ENCODE measurements around the gene DTD1. TPM values are rescaled to one million over a fixed set of nuclear protein-coding genes. Genes with fewer than 3 reads are reported as not detected.

The DTD1 gene
- polyA plus RNA-seq, 1 of the 3 experiments (the other 2 are of a cell fraction), result 81.1 TPM

DNA sequence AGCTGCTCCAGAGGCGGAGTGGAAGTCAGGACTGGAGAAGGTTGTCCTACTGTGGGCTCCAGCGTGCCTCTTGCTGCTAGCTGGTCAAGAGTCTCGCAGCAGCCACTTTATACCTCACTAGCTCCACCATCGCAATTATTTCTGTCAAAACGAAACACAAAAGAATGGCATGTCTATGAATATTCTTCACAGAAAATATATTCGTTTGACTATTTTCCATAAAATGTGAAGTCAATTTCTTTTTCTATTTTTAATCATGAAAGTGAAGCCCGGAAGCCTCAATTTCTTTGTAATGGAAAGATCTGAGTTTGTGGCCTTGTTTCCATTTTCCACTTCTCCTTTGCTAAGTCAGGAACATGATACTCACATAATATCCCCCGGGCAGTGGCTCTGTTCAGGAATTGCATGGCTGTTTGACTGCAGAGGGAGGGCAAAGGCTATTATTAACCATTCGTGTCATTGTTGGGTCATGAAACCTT is 51.7 kb downstream of the DTD1 start:
- H3K4me1 ChIP-seq (ENCODE audit: control insufficient read depth in 1 of 2, insufficient read depth in 2 of 2, low read depth in 1 of 2, low read length in 1 of 2), result peaks cover 12 to 13% of the 10 kb centered on the region in 2 experiments; a peak in 3 of 4 replicates
- no peak overlapping the region for H3K4me2 ChIP-seq
- no peak for TF ChIP-seq RCOR1 (IDR thresholded peaks at IDR 0.05; ENCODE audit: low read length)
- TF ChIP-seq GABPA (IDR thresholded peaks at IDR 0.05; ENCODE audit: low read depth), result no peak
- TF ChIP-seq, protein P1, sequence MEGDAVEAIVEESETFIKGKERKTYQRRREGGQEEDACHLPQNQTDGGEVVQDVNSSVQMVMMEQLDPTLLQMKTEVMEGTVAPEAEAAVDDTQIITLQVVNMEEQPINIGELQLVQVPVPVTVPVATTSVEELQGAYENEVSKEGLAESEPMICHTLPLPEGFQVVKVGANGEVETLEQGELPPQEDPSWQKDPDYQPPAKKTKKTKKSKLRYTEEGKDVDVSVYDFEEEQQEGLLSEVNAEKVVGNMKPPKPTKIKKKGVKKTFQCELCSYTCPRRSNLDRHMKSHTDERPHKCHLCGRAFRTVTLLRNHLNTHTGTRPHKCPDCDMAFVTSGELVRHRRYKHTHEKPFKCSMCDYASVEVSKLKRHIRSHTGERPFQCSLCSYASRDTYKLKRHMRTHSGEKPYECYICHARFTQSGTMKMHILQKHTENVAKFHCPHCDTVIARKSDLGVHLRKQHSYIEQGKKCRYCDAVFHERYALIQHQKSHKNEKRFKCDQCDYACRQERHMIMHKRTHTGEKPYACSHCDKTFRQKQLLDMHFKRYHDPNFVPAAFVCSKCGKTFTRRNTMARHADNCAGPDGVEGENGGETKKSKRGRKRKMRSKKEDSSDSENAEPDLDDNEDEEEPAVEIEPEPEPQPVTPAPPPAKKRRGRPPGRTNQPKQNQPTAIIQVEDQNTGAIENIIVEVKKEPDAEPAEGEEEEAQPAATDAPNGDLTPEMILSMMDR (IDR thresholded peaks at IDR 0.05), result no peak
- no peak for TF ChIP-seq FOXM1 (IDR thresholded peaks at IDR 0.05; ENCODE audit: low read depth)
- no peak for TF ChIP-seq NRF1 (IDR thresholded peaks at IDR 0.05; ENCODE audit: low read depth, low read length)
- TF ChIP-seq GATA2 (CRISPR knock-in tag; IDR thresholded peaks at IDR 0.05), result no peak
- TF ChIP-seq FOSL2 (IDR thresholded peaks at IDR 0.05; ENCODE audit: borderline replicate concordance, low read depth), result no peak
- TF ChIP-seq, protein P2, sequence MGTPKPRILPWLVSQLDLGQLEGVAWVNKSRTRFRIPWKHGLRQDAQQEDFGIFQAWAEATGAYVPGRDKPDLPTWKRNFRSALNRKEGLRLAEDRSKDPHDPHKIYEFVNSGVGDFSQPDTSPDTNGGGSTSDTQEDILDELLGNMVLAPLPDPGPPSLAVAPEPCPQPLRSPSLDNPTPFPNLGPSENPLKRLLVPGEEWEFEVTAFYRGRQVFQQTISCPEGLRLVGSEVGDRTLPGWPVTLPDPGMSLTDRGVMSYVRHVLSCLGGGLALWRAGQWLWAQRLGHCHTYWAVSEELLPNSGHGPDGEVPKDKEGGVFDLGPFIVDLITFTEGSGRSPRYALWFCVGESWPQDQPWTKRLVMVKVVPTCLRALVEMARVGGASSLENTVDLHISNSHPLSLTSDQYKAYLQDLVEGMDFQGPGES (IDR thresholded peaks at IDR 0.05; ENCODE audit: low read depth, low read length), result no peak
- TF ChIP-seq, protein P3, sequence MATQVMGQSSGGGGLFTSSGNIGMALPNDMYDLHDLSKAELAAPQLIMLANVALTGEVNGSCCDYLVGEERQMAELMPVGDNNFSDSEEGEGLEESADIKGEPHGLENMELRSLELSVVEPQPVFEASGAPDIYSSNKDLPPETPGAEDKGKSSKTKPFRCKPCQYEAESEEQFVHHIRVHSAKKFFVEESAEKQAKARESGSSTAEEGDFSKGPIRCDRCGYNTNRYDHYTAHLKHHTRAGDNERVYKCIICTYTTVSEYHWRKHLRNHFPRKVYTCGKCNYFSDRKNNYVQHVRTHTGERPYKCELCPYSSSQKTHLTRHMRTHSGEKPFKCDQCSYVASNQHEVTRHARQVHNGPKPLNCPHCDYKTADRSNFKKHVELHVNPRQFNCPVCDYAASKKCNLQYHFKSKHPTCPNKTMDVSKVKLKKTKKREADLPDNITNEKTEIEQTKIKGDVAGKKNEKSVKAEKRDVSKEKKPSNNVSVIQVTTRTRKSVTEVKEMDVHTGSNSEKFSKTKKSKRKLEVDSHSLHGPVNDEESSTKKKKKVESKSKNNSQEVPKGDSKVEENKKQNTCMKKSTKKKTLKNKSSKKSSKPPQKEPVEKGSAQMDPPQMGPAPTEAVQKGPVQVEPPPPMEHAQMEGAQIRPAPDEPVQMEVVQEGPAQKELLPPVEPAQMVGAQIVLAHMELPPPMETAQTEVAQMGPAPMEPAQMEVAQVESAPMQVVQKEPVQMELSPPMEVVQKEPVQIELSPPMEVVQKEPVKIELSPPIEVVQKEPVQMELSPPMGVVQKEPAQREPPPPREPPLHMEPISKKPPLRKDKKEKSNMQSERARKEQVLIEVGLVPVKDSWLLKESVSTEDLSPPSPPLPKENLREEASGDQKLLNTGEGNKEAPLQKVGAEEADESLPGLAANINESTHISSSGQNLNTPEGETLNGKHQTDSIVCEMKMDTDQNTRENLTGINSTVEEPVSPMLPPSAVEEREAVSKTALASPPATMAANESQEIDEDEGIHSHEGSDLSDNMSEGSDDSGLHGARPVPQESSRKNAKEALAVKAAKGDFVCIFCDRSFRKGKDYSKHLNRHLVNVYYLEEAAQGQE (IDR thresholded peaks at IDR 0.05; ENCODE audit: low read depth, low read length), result no peak
- TF ChIP-seq POLR2AphosphoS5 (IDR thresholded peaks at IDR 0.05; ENCODE audit: low read depth, low read length), result no peak
- TF ChIP-seq EP300 (IDR thresholded peaks at IDR 0.05; ENCODE audit: borderline replicate concordance in 1 of 2, low read depth in 1 of 2, low read length in 1 of 2), result no peak
- TF ChIP-seq RXRA (IDR thresholded peaks at IDR 0.05; ENCODE audit: borderline replicate concordance, low read depth), result no peak
- TF ChIP-seq, protein P4, sequence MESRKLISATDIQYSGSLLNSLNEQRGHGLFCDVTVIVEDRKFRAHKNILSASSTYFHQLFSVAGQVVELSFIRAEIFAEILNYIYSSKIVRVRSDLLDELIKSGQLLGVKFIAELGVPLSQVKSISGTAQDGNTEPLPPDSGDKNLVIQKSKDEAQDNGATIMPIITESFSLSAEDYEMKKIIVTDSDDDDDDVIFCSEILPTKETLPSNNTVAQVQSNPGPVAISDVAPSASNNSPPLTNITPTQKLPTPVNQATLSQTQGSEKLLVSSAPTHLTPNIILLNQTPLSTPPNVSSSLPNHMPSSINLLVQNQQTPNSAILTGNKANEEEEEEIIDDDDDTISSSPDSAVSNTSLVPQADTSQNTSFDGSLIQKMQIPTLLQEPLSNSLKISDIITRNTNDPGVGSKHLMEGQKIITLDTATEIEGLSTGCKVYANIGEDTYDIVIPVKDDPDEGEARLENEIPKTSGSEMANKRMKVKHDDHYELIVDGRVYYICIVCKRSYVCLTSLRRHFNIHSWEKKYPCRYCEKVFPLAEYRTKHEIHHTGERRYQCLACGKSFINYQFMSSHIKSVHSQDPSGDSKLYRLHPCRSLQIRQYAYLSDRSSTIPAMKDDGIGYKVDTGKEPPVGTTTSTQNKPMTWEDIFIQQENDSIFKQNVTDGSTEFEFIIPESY (IDR thresholded peaks at IDR 0.05; ENCODE audit: borderline replicate concordance, low read depth), result no peak
- no peak for DNase-seq
- H3K9ac ChIP-seq, result no peak overlapping the region
- H3K9me2 ChIP-seq, result no peaks in the 10 kb centered on the region
- ChIA-PET POLR2A (no interaction called here), CTCF (no interaction called here)
- no peaks in the 10 kb centered on the region for H3K79me2 ChIP-seq (ENCODE audit: insufficient read depth)
- no peaks in the 10 kb centered on the region for H3K27me3 ChIP-seq (ENCODE audit: insufficient read depth)
- H3K36me3 ChIP-seq (replicated peaks in 1 of 2; ENCODE audit: control insufficient read depth in 1 of 2, insufficient read depth in 2 of 2, low read length in 1 of 2), result peaks cover 0 to 5% of the 10 kb centered on the region in 2 experiments
- H4K20me1 ChIP-seq (ENCODE audit: insufficient read depth), result no peaks in the 10 kb centered on the region
- no peaks in the 10 kb centered on the region for H3F3A ChIP-seq (replicated peaks; ENCODE audit: insufficient read depth)
- H3K9me3 ChIP-seq, result no peaks in the 10 kb centered on the region
- no peak overlapping the region for H3K27ac ChIP-seq (ENCODE audit: low read depth in 2 of 2, low read length in 1 of 2)
- no peak overlapping the region for H2AFZ ChIP-seq (ENCODE audit: low read depth)
- H3K4me3 ChIP-seq (ENCODE audit: low read depth in 2 of 2, low read length in 1 of 2), result no peak overlapping the region
- WGBS (ENCODE audit: low lambda C conversion rate), result 93% methylated on average over 9 of the region's 9 CpGs
